GM21390 (cell line): ENCODE measurements around the gene RAMP1.
"Not testable (repeated sequence)": the region's sequence is repeated elsewhere in the genome, so short reads cannot be mapped to it uniquely, and the experiment has no call there.

Experiments
- ATAC-seq: cut with Tn5 transposase; IDR thresholded peaks from one replicate; pipeline ENCODE4 v1.9.1; 2021; ENCODE audit not compliant: unreplicated experiment

The RAMP1 gene

DNA sequence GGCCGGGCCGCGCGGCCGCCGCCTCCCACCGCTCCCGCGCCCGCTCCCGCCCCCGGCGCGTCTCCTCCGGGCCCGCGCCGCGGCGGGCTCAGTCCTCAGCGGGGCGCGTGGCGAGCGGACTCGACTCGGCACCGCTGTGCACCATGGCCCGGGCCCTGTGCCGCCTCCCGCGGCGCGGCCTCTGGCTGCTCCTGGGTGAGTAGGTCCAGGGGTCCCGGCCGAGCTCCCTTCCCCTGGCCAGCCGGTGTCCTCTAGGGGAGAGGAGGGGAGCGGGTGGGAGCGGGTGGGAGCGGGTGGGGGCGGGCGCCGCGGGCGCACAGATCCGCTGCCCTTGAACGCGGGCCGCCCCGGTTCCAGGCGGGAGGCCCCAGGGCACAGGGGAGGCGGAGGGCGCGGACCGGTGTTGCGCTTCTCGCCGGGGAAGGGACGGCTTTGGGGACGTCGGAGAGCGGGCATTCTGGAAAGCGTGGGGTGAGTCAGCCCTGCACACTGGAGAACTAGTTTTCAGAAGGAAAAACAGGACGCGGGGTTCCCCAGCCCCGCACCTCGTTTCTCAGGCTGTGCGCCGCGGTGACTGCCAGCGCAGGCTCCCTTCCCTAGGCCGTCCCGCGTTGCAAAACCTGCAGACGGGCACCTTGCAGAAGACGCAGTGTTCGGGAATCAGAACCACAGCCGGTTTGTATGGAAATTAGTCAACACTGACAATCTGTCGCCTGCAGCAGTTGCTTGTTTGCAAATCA lies at the start of gene RAMP1:
Gene RAMP1 (plus strand): TSS at position 91 of the 740 bp plus-strand sequence. CDS start 53 bp downstream, at position 144.
- ATAC-seq, result no peak

- ATAC-seq, result no peak
These were observed 43.8 kb upstream of the RAMP1 start for GRCh38 chr2:237815637-237816036.

- no peak for ATAC-seq
These were observed 42.9 kb upstream of the RAMP1 start for GRCh38 chr2:237816531-237816930.

GRCh38 chr2:237818066-237818473 lies 41.4 kb upstream of the RAMP1 start:
- no peak for ATAC-seq

DNA sequence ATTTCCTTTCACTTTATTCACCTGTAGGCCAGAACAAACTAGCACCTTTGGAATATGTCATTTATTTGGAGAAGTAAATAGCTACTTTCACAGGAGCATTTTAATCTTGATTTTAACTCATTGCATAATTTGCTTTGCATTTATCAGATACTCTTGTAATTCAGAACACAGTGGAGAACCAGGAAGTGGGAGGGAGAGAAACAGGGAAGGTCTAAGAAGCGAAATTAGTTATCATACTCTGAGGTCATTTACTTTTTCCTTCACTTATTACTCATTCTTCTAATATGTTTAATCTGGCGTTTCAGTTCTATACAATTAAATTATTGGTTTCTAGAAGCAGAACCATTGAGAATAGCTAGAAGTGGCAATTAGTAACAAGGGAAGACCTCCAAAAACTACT lies 40.2 kb upstream of the RAMP1 start:
- no peak for ATAC-seq

GRCh38 chr2:237820421-237820820 lies 39.0 kb upstream of the RAMP1 start:
- ATAC-seq, result no peak

GRCh38 chr2:237823544-237823943 lies 35.9 kb upstream of the RAMP1 start:
- ATAC-seq, result no peak

DNA sequence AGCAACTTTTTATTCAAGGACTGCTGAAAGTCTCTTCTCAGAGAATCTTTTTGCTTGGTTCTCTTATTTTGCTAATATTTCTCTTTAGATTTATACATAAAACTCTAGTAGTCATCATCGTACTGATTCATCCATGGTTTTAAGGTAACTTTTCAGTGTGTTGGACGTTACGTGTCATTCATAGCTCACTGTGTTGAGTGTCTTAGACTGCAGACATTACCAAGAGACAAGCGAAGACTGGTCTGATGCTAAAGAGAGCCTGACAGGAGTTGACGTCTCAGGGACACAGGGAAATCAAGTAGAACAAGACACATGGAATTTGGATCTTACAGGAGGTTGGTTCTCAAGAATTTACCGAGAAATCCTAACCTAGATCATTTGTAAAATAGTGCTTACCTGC lies 35.3 kb upstream of the RAMP1 start:
- no peak for ATAC-seq

DNA sequence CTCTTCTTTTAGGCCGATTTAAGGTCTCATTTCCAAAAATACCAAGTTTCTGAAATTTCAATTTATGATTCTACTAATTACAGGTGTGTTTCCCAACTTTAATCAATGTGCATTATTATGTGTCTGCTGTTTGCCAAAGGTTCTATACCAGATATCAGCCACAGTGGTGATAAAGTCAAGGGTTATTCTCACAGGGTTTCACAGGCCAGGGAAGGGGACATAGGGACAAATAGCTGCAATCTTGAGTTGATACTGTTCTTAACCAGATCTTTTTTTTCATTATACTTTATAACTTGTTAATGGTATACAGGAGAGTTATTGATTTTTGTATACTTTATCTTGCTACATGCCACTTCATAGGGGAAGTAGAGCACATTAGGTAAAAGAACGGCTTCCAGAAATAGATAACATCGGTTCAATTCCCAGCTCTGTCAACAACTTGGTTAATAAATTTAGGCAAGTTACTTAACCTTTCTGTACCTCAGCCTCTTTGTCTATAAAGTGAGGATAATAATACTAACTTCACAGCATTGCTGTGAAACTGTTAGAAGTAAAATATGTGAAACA lies 31.9 kb upstream of the RAMP1 start:
- no peak for ATAC-seq

DNA sequence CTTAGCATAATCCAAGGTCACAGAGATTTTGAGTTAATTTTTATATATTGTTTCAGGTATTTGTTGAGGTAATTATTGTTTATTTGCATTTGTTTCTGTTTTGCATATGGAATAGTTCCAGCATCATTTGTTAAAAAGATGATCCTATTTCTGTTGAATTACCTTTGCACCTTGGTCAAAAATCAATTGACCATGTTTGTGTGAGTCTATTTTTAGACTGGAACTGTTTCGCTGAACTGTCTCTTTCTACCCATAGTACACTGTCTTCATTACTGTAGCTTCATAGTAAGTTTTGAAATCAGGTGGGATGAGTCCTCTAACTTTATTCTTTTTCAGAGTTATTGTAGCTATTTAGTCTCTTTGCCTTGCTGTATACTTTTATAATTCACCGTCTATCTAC lies 28.9 kb upstream of the RAMP1 start:
- ATAC-seq, result no peak

- no peak for ATAC-seq
These were observed 25.9 kb upstream of the RAMP1 start for GRCh38 chr2:237833546-237833945.

GRCh38 chr2:237835372-237835771 lies 24.1 kb upstream of the RAMP1 start:
- no peak for ATAC-seq

- ATAC-seq, result no peak
These were observed 18.4 kb upstream of the RAMP1 start for GRCh38 chr2:237841051-237841450.

- not testable (repeated sequence) for ATAC-seq
These were observed 10.5 kb upstream of the RAMP1 start for GRCh38 chr2:237848940-237849339.

GRCh38 chr2:237854295-237854694 lies 5.1 kb upstream of the RAMP1 start:
- ATAC-seq, result no peak

DNA sequence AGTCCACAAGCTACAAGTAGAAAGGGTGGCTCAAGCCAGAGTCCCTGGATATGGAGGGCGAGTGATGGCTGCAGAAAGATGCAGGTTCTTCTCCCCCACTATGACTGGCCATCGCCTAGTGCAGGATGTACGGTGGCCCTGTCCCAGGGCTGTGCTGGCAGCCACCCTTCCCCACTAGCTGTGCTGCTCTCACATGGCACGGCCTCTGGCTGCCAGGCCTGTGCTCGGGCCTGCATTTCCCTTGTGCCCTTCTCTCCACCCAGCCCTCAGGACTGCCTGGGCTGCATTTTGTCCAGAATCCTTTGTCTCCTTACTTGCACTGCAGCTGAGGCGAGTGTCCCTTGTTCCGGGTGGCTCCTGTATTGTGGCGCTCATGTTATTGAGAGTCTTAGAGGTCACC lies 1.6 kb upstream of the RAMP1 start:
- no peak for ATAC-seq

GRCh38 chr2:237858294-237859081 lies 935 bp upstream of the RAMP1 start:
- no peak for ATAC-seq

DNA sequence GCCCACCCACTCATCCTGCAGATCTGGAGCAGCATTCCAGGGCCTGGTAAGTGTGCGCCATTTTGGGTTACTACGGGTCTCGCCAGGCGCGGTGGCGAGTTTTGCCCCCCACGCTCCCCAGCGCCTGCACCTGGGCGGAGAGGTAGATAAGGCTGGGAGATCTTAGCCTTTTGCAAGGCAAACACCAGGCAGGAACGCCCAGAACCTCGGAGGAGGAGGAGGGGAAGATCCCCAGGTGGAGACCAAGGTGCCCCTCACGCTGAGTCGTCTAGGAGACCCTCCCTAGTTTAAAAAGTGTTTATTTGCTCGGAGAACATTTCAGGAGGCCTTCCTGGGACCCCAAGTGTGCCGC lies 365 bp upstream of the RAMP1 start:
- ATAC-seq, result no peak

DNA sequence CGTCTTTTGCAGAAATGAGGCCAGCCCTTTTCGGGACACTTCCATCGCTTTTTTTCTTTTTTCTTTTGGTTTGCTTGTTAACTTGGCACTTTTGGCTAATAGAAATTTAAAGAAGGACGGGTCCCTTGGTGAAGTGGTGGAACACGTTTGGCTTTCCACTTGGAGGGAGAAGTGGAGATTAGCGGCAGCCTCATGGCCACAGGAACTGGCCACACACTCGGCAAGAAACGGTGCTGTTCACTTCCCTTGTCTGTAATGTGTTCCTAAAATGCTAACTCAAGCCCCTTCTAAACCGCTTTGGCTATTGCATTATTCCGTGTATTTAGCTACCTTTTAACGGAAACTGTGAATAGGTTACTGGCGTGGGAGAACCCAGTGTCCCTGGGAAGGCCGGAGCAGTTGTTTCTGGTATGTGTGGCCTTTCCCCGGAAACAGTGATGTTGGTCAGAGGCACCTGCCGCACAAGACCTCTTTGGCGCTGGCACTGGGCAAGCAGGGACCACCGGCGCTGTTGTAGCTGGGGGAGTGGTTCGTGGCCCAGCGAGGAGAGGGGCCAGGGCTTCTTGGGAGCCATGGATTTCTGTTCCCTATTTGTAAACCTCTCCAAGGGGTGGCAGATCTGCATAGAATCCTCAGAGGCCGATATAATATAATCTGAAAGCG lies 981 bp downstream of the RAMP1 start:
- ATAC-seq, result no peak

DNA sequence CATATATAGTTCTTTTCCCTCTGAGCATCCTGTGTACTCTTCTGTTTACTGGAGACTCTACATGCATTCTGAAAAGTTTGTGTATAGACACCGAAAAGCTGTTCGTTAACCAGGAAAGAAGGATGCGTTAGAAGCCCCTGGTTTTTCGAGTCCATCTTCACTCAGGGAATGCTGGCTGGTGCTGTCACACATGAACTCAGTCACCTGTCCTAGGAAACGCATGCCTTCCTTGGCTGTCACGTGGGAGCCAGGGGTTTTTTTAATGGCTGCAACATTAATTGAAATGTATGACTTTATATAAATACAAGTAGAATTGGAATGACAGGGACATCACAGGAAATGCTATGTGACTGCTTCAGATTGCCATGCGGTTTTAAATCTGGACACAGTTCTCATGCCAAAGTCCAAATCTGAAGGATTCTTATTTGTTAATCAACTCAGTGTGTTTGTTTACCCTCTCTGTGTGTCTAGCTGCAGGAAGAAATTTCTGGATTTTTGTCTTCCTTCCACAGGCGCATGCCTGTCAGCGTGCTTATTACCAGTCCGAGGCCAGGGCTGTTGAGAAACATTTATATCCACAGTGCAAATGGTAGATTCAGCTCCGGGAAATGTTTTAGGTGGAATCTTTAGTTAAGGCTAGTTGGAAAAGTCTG lies 2.6 kb downstream of the RAMP1 start:
- no peak for ATAC-seq

DNA sequence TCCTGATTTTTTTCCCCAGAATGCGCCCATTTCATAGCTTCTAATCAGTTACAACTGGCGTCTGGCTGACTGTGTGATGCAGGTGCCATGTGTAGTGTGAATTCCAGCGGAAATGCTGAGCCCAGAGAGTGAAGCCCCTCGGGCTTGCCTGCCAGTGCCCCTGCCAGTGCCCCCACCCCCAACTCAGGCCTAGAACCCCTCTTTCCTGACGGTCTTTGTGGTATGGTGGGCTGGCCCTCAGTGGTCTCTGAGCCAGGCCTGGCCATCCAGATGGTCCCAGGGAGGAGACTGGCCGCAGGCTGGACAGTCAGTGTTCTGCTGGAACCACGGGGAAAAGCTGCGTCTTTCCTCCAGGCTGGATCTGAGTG lies 3.1 kb downstream of the RAMP1 start:
- ATAC-seq, result no peak
